ENCODE data around the gene GOLGB1.

DNA sequence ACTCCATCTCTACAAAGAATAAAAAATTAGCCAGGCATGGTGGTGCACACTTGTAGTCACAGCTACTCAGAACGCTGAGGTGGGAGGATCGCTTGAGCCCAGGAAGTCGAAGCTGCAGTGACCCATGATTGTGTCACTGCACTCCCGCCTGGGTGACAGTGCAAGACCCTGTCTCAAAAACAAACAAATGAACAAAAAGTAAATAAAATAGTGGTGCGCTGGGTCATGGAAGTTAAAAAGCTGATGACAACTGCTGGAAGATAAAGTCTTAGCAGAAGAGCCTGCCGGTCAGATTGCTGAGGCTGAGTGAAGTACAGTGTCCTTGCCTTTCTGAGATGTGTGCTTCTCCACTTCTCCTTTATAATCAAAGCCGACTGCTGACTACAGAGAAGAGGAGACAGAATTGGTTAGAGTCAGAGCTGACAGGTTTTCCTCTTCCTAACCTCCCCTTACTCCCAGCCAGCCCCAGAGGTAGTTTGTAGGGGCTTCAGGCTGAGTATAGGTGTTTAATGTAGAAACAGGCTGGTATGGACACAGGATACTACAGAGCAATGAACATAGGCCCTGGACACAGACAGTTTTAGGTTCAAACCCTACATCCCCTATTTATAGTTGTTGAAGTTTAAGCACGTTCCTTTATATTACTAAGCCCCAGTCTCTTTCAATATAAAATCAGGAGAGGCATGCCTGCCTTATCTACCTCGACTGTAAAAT, 106.8 kb downstream of the GOLGB1 start:
- no peak for TF ChIP-seq POLR2A (IDR thresholded peaks at IDR 0.05; ENCODE audit: low read depth, low read length)
- no peak for TF ChIP-seq RFX5 (IDR thresholded peaks at IDR 0.05; ENCODE audit: low read depth, low read length)
